Keratinocyte (primary cell): ENCODE results near the gene POU6F1. TPM values are rescaled to one million over a fixed set of nuclear protein-coding genes. Genes with fewer than 3 reads are reported as not detected.

Source experiments
- DNase-seq: peaks from one replicate; pipeline ENCODE4 v3.0.0-alpha.2; 2011; ENCODE audit warnings: low read depth, missing footprints, low spot score
- FAIRE-seq: peaks from 2 replicates; lab custom pipeline; 2011; peaks lifted over from hg19 to GRCh38; lab: Jason Lieb, UNC
- H2AFZ ChIP-seq: 2 replicates; pipeline ENCODE4 v1.6.0; 2012; ENCODE audit warnings: low read length, control low read depth, inconsistent platforms; ENCODE audit not compliant: control insufficient read depth
- H3K27ac ChIP-seq: 2 replicates; pipeline ENCODE4 v1.5.1; 2011; ENCODE audit warnings: low read length; ENCODE audit not compliant: control insufficient read depth, insufficient read depth
- H3K27me3 ChIP-seq: 3 replicates; pipeline ENCODE4 v1.6.0; 2011; ENCODE audit warnings: low read length; ENCODE audit not compliant: control insufficient read depth, insufficient read depth; ENCODE audit errors: extremely low read depth
- H3K36me3 ChIP-seq, 2 experiments: 2 replicates in 1 of 2; 3 replicates in 1 of 2; pipeline ENCODE4 v1.5.1; 2011; ENCODE audit warnings: low read length in 2 of 2, mild to moderate bottlenecking in 1 of 2; ENCODE audit not compliant: control insufficient read depth in 2 of 2, insufficient read depth in 2 of 2; ENCODE audit errors: extremely low read depth in 1 of 2
- H3K4me1 ChIP-seq: 3 replicates; pipeline ENCODE4 v1.5.1; 2011; ENCODE audit warnings: low read length; ENCODE audit not compliant: control insufficient read depth, insufficient read depth; ENCODE audit errors: extremely low read depth
- H3K4me2 ChIP-seq: 3 replicates; pipeline ENCODE4 v1.6.0; 2011; ENCODE audit warnings: low read depth, low read length; ENCODE audit not compliant: control insufficient read depth, insufficient read depth; ENCODE audit errors: extremely low read depth
- H3K4me3 ChIP-seq, 3 experiments: fragments of 200-600 bp in 1 of 3; sonication (generic) in 1 of 3; 2 replicates in 2 of 3; 3 replicates in 1 of 3; pipeline ENCODE4 v1.5.1; 2011 to 2016; ENCODE audit warnings: low read length in 3 of 3, mild to moderate bottlenecking in 3 of 3, control low read depth in 2 of 3, inconsistent platforms in 1 of 3, low read depth in 1 of 3, mixed read lengths in 1 of 3, mixed run types in 1 of 3, moderate library complexity in 1 of 3; ENCODE audit not compliant: control insufficient read depth in 2 of 3, insufficient read depth in 2 of 3; ENCODE audit errors: extremely low read depth in 1 of 3
- H3K79me2 ChIP-seq: 2 replicates; pipeline ENCODE4 v1.6.0; 2012; ENCODE audit warnings: low read length; ENCODE audit not compliant: control insufficient read depth, insufficient read depth
- H3K9ac ChIP-seq: 3 replicates; pipeline ENCODE4 v1.6.0; 2011; ENCODE audit warnings: low read length; ENCODE audit not compliant: control insufficient read depth, insufficient read depth; ENCODE audit errors: extremely low read depth
- H3K9me1 ChIP-seq: 3 replicates; pipeline ENCODE4 v1.6.0; 2011; ENCODE audit warnings: low read length; ENCODE audit not compliant: control insufficient read depth, insufficient read depth; ENCODE audit errors: extremely low read depth
- H3K9me3 ChIP-seq: 2 replicates; pipeline ENCODE4 v1.5.1; 2012; ENCODE audit warnings: low read depth, low read length; ENCODE audit not compliant: control insufficient read depth
- H4K20me1 ChIP-seq: 3 replicates; pipeline ENCODE4 v1.6.0; 2011; ENCODE audit warnings: low read length; ENCODE audit not compliant: control insufficient read depth, insufficient read depth; ENCODE audit errors: extremely low read depth
- EZH2 ChIP-seq: IDR thresholded peaks from one replicate; pipeline ENCODE4 v1.6.1; 2012; ENCODE audit warnings: inconsistent platforms, mild to moderate bottlenecking, low read length, moderate library complexity
- dilution Hi-C: fragments of 300-500 bp; cut with MboI; formaldehyde crosslinking; loops from one replicate; pipeline ENCODE4 v1.7.0; 2020; ENCODE audit warnings: low sequenced_read_pairs; ENCODE audit not compliant: extremely low pct_ligation_motif_present
- polyA plus RNA-seq, 5 experiments: library from polyadenylated mRNA; depleted of rRNA in 3 of 5; stranded (reverse) in 3 of 5; stranded (forward) in 1 of 5; unstranded in 1 of 5; fragments of >200 nt; gene quantifications; 1 replicate in 1 of 5; 2 replicates in 3 of 5; 3 replicates in 1 of 5; pipeline versions ENCODE4 v1.2.1 to v1.2.3, GENCODE V29; 2011 to 2012; ENCODE audit warnings: missing spikeins in 2 of 5, low read depth in 1 of 5, low replicate concordance in 1 of 5
- TF ChIP-seq, protein P1 (sequence below), 3 experiments: IDR thresholded peaks in 1 of 3; conservative IDR thresholded peaks in 1 of 3; optimal IDR thresholded peaks in 1 of 3; 2 replicates in 2 of 3; 3 replicates in 1 of 3; pipeline versions ENCODE3 to v1.5.1; 2011; ENCODE audit warnings: low read length in 3 of 3, mild to moderate bottlenecking in 3 of 3, moderate library complexity in 2 of 3, control low read depth in 1 of 3, inconsistent platforms in 1 of 3; ENCODE audit not compliant: insufficient read depth in 2 of 3; ENCODE audit errors: extremely low read depth in 1 of 3

The POU6F1 gene
- polyA plus RNA-seq, 1 donor (not counting 4 experiments of a cell fraction or from before 2014, with no cell fraction given), result 0.42 TPM

DNA sequence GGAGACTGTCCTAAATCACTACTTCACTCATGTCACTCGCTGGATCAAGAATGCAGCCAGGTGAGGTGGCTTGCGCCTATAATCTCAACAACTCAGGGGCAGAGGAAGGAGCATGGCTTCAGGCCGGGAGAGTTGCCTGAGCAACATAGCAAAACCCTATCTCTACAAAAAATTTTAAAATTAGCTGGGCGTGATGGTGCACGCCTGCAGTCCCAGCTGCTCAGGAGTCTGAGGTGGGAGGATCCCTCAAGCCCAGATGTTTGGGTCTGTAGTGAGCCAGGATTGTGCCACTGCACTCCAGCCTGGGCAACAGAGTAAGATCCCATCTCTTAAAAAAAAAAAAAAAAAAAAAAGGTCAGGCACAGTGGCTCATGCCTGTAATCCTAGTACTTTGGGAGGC lies 46.4 kb upstream of the POU6F1 start:
- H3K9ac ChIP-seq, result no peak overlapping the region
- no peak for FAIRE-seq
- H3K4me2 ChIP-seq, result peak overlapping the region; percentile 22
- H3K79me2 ChIP-seq, result peaks cover 30% of the 10 kb centered on the region
- H3K4me1 ChIP-seq, result peaks cover 17% of the 10 kb centered on the region
- H3K9me1 ChIP-seq, result peaks cover 6% of the 10 kb centered on the region
- H4K20me1 ChIP-seq, result no peaks in the 10 kb centered on the region
- no peak for DNase-seq
- dilution Hi-C loops, result no loop called here
- no peak overlapping the region for H3K27ac ChIP-seq
- TF ChIP-seq EZH2, result no peak
- TF ChIP-seq, protein P1, sequence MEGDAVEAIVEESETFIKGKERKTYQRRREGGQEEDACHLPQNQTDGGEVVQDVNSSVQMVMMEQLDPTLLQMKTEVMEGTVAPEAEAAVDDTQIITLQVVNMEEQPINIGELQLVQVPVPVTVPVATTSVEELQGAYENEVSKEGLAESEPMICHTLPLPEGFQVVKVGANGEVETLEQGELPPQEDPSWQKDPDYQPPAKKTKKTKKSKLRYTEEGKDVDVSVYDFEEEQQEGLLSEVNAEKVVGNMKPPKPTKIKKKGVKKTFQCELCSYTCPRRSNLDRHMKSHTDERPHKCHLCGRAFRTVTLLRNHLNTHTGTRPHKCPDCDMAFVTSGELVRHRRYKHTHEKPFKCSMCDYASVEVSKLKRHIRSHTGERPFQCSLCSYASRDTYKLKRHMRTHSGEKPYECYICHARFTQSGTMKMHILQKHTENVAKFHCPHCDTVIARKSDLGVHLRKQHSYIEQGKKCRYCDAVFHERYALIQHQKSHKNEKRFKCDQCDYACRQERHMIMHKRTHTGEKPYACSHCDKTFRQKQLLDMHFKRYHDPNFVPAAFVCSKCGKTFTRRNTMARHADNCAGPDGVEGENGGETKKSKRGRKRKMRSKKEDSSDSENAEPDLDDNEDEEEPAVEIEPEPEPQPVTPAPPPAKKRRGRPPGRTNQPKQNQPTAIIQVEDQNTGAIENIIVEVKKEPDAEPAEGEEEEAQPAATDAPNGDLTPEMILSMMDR (optimal IDR thresholded peaks at IDR 0.05 in 1 of 3, IDR thresholded peaks at IDR 0.05 in 1 of 3, conservative IDR thresholded peaks at IDR 0.05 in 1 of 3; ENCODE audit: extremely low read depth in 1 of 3, insufficient read depth in 2 of 3, low read length in 3 of 3), result no peak
- no peak overlapping the region for H2AFZ ChIP-seq
- no peak overlapping the region for H3K4me3 ChIP-seq
- no peaks in the 10 kb centered on the region for H3K9me3 ChIP-seq
- H3K27me3 ChIP-seq, result no peaks in the 10 kb centered on the region
- H3K36me3 ChIP-seq, result peaks cover 2 to 10% of the 10 kb centered on the region in 2 experiments

DNA sequence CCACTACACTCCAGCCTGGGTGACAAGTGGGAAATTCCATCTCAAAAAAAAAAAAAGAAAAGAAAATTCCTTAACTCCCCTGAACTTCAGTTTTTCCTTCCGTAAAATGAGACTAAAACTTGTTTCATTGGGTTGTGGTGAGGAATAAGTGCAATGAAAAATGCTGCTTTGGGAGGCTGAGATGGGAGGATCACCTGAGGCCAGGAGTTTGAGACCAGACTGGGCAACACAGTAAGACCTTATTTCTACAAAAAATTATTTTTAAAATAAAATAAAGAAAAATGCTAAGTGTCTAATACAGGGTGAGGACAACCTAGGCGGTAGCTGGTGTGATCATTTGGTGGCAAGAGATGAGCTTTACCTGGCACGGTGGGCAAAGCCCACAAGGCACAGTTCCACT lies 45.5 kb upstream of the POU6F1 start:
- Histone ChIP-seq H3K4me3 (no peak overlapping the region), H3K9ac (no peak overlapping the region), H3K4me2 (no peak overlapping the region), H3K27me3 (no peaks in the 10 kb centered on the region), H2AFZ (no peak overlapping the region), H3K9me3 (no peaks in the 10 kb centered on the region), H4K20me1 (no peaks in the 10 kb centered on the region), H3K4me1 (peaks cover 10% of the 10 kb centered on the region), H3K79me2 (peaks cover 24% of the 10 kb centered on the region), H3K9me1 (peaks cover 6% of the 10 kb centered on the region), H3K27ac (no peak overlapping the region), H3K36me3 (peaks cover 2 to 10% of the 10 kb centered on the region in 2 experiments)
- dilution Hi-C loops, result no loop called here
- DNase-seq, result no peak
- TF ChIP-seq, protein P1 (optimal IDR thresholded peaks at IDR 0.05 in 1 of 3, IDR thresholded peaks at IDR 0.05 in 1 of 3, conservative IDR thresholded peaks at IDR 0.05 in 1 of 3; ENCODE audit: extremely low read depth in 1 of 3, insufficient read depth in 2 of 3, low read length in 3 of 3), result no peak
- TF ChIP-seq EZH2, result no peak
- FAIRE-seq, result no peak
